ENCODE results near the gene ADAMTS7. TPM values are rescaled to one million over a fixed set of nuclear protein-coding genes. Genes with fewer than 3 reads are reported as not detected.
"Not testable (repeated sequence)": the region's sequence is repeated elsewhere in the genome, so short reads cannot be mapped to it uniquely, and the experiment has no call there.

ADAMTS7 gene
- total RNA-seq, 4 donors from 2014 or later: 0.42 to 1.1 (median 0.76) TPM

DNA sequence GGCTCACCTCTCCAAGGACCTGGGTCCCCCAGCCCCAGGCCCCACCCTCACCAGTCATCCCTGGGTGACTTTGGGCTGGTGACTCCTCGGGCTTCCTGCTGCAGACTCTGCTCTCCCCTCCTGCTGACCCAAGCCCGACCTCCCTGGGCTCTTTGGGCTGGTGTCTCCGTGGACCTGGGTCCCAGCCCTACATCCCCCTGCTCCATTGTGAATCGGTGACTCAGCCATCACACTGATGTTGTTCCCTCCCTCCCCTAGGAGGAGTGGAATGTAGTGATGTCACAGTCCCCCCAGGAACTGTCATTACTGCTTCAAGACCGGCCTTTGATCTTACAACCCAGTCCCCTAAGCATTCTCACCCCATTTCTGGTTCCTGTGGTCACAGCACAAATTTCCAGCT is 83.7 kb downstream of the ADAMTS7 start:
- intact Hi-C loops (cut with DNase I; ENCODE audit: low total_unique reads): no loop called here
- no peaks in the 10 kb centered on the region for H3K4me1 ChIP-seq
- ATAC-seq (no peak), DNase-seq (no peak)
- H3K9me3 ChIP-seq: no peaks in the 10 kb centered on the region
- in situ Hi-C loops (cut with MboI; ENCODE audit: low sequenced_read_pairs in 4 of 4): loop anchor here in 1 of 4 donors (25.0 kb wide), 1 partner anchor 790 kb away; no protein-coding TSS in a partner anchor
- H3K4me3 ChIP-seq: no peak overlapping the region
- no peaks in the 10 kb centered on the region for H3K36me3 ChIP-seq
- H3K27ac ChIP-seq: no peak overlapping the region
- H3K27me3 ChIP-seq: no peaks in the 10 kb centered on the region
- TF ChIP-seq, protein P1, sequence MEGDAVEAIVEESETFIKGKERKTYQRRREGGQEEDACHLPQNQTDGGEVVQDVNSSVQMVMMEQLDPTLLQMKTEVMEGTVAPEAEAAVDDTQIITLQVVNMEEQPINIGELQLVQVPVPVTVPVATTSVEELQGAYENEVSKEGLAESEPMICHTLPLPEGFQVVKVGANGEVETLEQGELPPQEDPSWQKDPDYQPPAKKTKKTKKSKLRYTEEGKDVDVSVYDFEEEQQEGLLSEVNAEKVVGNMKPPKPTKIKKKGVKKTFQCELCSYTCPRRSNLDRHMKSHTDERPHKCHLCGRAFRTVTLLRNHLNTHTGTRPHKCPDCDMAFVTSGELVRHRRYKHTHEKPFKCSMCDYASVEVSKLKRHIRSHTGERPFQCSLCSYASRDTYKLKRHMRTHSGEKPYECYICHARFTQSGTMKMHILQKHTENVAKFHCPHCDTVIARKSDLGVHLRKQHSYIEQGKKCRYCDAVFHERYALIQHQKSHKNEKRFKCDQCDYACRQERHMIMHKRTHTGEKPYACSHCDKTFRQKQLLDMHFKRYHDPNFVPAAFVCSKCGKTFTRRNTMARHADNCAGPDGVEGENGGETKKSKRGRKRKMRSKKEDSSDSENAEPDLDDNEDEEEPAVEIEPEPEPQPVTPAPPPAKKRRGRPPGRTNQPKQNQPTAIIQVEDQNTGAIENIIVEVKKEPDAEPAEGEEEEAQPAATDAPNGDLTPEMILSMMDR (IDR thresholded peaks at IDR 0.05 in 4 of 5, conservative IDR thresholded peaks at IDR 0.05 in 1 of 5): no peak
- no peak for TF ChIP-seq POLR2A (IDR thresholded peaks at IDR 0.05)

DNA sequence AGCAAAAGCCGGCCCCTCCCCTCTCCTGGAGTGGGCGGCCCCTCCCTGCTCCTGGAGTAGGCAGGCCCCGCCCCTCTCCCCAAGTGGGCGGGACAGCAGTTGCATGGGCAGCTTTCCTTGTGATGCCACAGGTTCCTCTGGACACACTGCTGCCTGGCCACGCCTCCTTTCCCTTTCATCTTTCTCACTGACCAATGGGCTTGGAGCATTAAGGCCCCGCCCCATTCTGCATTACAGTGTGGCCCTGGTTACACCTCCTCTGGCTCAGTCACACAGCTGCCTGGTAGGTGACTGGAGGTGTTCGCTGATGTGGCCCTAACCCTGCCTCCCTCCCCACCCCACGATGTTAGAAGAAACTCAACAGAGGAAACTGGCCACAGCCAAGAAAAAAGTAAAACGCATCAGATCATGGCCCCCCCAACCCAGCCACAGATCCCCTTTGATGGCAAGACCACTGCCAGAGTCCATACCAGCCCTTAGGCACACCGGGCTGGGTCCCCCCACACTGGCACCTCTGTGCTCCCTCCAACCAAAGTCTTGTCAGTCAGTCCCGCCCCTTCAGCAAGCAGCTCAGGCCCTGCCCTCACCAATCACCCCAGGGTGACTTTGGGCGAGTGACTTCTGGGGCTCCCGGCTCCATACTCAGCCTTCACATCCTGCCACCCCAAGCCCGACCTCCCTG is 84.3 kb downstream of the ADAMTS7 start:
- ATAC-seq: no peak
- Histone ChIP-seq H3K4me3 (no peak overlapping the region), H3K4me1 (no peaks in the 10 kb centered on the region), H3K36me3 (no peaks in the 10 kb centered on the region), H3K27me3 (no peaks in the 10 kb centered on the region), H3K9me3 (no peaks in the 10 kb centered on the region), H3K27ac (no peak overlapping the region)
- intact Hi-C loops (cut with DNase I; ENCODE audit: low total_unique reads): no loop called here
- no peak for TF ChIP-seq POLR2A (IDR thresholded peaks at IDR 0.05)
- TF ChIP-seq, protein P1 (IDR thresholded peaks at IDR 0.05 in 4 of 5, conservative IDR thresholded peaks at IDR 0.05 in 1 of 5): no peak
- DNase-seq: no peak
- in situ Hi-C loops (cut with MboI; ENCODE audit: low sequenced_read_pairs in 4 of 4): loop anchor here in 1 of 4 donors (25.0 kb wide), 1 partner anchor 790 kb away; no protein-coding TSS in a partner anchor

DNA sequence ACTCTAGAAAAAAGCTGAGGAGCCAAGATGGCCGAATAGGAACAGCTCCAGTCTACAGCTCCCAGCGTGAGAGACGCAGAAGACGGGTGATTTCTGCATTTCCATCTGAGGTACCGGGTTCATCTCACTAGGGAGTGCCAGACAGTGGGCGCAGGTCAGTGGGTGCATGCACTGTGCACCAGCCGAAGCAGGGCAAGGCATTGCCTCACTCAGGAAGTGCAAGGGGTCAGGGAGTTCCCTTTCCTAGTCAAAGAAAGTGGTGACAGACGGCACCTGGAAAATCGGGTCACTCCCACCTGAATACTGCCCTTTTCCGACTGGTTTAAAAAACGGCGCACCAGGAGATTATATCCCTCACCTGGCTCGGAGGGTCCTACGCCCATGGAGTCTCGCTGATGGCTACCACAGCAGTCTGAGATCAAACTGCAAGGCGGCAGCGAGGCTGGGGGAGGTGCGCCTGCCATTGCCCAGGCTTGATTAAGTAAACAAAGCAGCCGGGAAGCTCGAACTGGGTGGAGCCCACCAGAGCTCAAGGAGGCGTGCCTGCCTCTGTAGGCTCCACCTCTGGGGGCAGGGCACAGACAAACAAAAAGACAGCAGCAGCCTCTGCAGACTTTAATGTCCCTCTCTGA is 91.3 kb downstream of the ADAMTS7 start:
- H3K36me3 ChIP-seq; H3K4me1 ChIP-seq; ATAC-seq; H3K27ac ChIP-seq; intact Hi-C loops (cut with DNase I; ENCODE audit: low total_unique reads); H3K9me3 ChIP-seq; H3K4me3 ChIP-seq; in situ Hi-C loops (cut with MboI; ENCODE audit: low sequenced_read_pairs in 4 of 4); DNase-seq: not testable (repeated sequence)
- H3K27me3 ChIP-seq: peaks cover 0 to 12% (median 3%) of the 10 kb centered on the region in 3 donors

DNA sequence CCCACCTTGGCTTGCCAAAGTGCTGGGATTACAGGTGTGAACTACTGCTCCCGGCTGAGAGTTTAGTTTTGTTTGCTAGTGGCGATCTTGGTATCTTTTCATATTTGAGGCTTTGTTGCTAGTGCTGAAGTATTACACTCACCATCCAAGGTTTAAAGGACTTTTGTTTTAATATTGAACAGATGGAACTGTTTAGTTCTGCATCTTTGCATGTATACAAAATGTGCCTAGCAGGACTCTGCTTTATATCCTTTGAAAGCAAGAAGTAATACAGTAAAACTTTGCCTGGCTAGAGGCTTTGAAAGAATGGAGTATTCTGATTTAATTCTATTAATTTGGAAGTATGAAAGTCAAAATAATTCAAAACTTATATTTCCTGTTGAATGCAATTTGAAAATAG is 92.4 kb downstream of the ADAMTS7 start:
- Histone ChIP-seq H3K4me3 (no peak overlapping the region), H3K27ac (no peak overlapping the region), H3K27me3 (peaks cover 0 to 12% (median 3%) of the 10 kb centered on the region in 3 donors), H3K36me3 (no peaks in the 10 kb centered on the region), H3K4me1 (no peaks in the 10 kb centered on the region), H3K9me3 (no peaks in the 10 kb centered on the region)
- in situ Hi-C loops (cut with MboI; ENCODE audit: low sequenced_read_pairs in 4 of 4) (no loop called here), intact Hi-C loops (cut with DNase I; ENCODE audit: low total_unique reads) (no loop called here)
- no peak for DNase-seq
- no peak for ATAC-seq
- no peak for TF ChIP-seq POLR2A (IDR thresholded peaks at IDR 0.05)
- TF ChIP-seq, protein P1 (IDR thresholded peaks at IDR 0.05 in 4 of 5, conservative IDR thresholded peaks at IDR 0.05 in 1 of 5): no peak

DNA sequence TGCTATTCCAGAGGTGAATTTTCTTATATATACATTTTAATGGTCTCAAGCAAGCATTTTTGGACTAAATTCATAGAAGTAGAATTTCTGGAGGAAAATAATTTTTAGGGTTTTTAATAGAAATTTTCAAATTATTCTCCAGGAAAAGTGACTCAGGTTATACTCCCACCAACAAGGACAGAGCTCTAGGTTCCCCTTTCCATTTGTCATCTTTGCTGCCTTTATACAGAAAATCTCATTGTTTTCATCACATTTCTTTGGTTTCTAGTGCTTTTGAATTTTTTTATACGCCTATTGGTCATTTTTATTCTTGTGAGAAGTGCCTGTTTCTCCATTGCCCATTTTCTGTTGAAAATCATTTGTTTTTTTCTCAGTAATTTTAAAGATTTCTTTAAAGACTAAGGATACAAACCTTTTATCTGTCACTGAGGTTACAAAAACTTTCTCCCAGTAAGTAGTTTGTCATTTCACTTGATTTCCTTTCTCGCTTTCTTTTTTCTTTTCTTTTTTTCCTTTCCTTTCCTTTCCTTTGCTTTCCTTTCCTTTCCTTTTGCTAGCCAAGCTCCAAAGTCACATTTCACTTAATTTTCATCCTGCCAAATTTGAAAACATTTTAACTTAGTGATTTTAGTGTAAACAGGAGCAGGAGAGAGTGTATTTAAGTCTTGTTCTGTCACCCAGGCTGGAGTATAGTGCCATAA is 93.2 kb downstream of the ADAMTS7 start:
- DNase-seq: no peak
- H3K4me3 ChIP-seq: no peak overlapping the region
- H3K36me3 ChIP-seq: no peaks in the 10 kb centered on the region
- H3K4me1 ChIP-seq: no peaks in the 10 kb centered on the region
- no peak for TF ChIP-seq POLR2A (IDR thresholded peaks at IDR 0.05)
- TF ChIP-seq, protein P1 (IDR thresholded peaks at IDR 0.05 in 4 of 5, conservative IDR thresholded peaks at IDR 0.05 in 1 of 5): no peak
- in situ Hi-C loops (cut with MboI; ENCODE audit: low sequenced_read_pairs in 4 of 4): no loop called here
- H3K9me3 ChIP-seq: no peaks in the 10 kb centered on the region
- intact Hi-C loops (cut with DNase I; ENCODE audit: low total_unique reads): no loop called here
- peaks cover 0 to 12% (median 3%) of the 10 kb centered on the region in 3 donors for H3K27me3 ChIP-seq
- no peak overlapping the region for H3K27ac ChIP-seq
- no peak for ATAC-seq
